Parathyroid adenoma (tissue), 2 donors: ENCODE data around the gene BTG2.
"Not testable (repeated sequence)": the region's sequence is repeated elsewhere in the genome, so short reads cannot be mapped to it uniquely, and the experiment has no call there.

ENCODE experiments used
- H2AFZ ChIP-seq: fragments of 300-600 bp; sonication (generic); one replicate; pipeline ENCODE4 v1.7.0; 2017; ENCODE audit warnings: antibody characterized with exemption, mild to moderate bottlenecking
- H3K27ac ChIP-seq: fragments of 300-600 bp; sonication (generic); one replicate; pipeline ENCODE4 v1.7.0; 2017
- H3K27me3 ChIP-seq: fragments of 300-600 bp; sonication (generic); one replicate; pipeline ENCODE4 v1.7.0; 2017; ENCODE audit warnings: low read length; ENCODE audit not compliant: control insufficient read depth, insufficient read depth
- H3K36me3 ChIP-seq: fragments of 300-600 bp; sonication (generic); one replicate; pipeline ENCODE4 v1.7.0; 2017; ENCODE audit warnings: low read length; ENCODE audit not compliant: control insufficient read depth, insufficient read depth
- H3K4me1 ChIP-seq: fragments of 300-600 bp; sonication (generic); one replicate; pipeline ENCODE4 v1.7.0; 2017; ENCODE audit warnings: control low read depth
- H3K4me2 ChIP-seq: fragments of 300-600 bp; sonication (generic); one replicate; pipeline ENCODE4 v1.7.0; 2017; ENCODE audit warnings: low read length
- H3K4me3 ChIP-seq: fragments of 300-600 bp; sonication (generic); one replicate; pipeline ENCODE4 v1.7.0; 2017; ENCODE audit warnings: low read depth, low read length
- H3K79me2 ChIP-seq: fragments of 300-600 bp; sonication (generic); one replicate; pipeline ENCODE4 v1.7.0; 2017; ENCODE audit warnings: control low read depth
- H3K9ac ChIP-seq: fragments of 300-600 bp; sonication (generic); one replicate; pipeline ENCODE4 v1.7.0; 2017; ENCODE audit warnings: mild to moderate bottlenecking
- H3K9me3 ChIP-seq: fragments of 300-600 bp; sonication (generic); one replicate; pipeline ENCODE4 v1.7.0; 2017; ENCODE audit warnings: low read length; ENCODE audit not compliant: control insufficient read depth
- CTCF ChIP-seq: fragments of 300-600 bp; sonication (generic); IDR thresholded peaks from one replicate; pipeline ENCODE4 v1.7.0; 2017; ENCODE audit warnings: antibody characterized with exemption, mild to moderate bottlenecking
- donor health status: primary hyperparathyroidism.

Gene BTG2

GRCh38 chr1:203307641-203308126 lies 2.4 kb downstream of the BTG2 start:
- H3K79me2 ChIP-seq: peaks cover 3% of the 10 kb centered on the region
- H3K36me3 ChIP-seq: no peaks in the 10 kb centered on the region
- H3K27ac ChIP-seq: peak overlapping the region; percentile 96
- no peak overlapping the region for H2AFZ ChIP-seq
- no peaks in the 10 kb centered on the region for H3K9me3 ChIP-seq
- H3K4me3 ChIP-seq: no peak overlapping the region
- no peak overlapping the region for H3K9ac ChIP-seq
- H3K4me2 ChIP-seq: peak overlapping the region; percentile 31
- no peak for TF ChIP-seq CTCF
- H3K27me3 ChIP-seq: no peaks in the 10 kb centered on the region
- H3K4me1 ChIP-seq: peaks cover 13% of the 10 kb centered on the region

- Histone ChIP-seq H3K4me1 (peaks cover 13% of the 10 kb centered on the region), H3K4me3 (no peak overlapping the region), H3K79me2 (peaks cover 3% of the 10 kb centered on the region), H3K27ac (no peak overlapping the region), H3K27me3 (no peaks in the 10 kb centered on the region), H3K9me3 (no peaks in the 10 kb centered on the region), H3K36me3 (no peaks in the 10 kb centered on the region), H3K9ac (no peak overlapping the region), H2AFZ (no peak overlapping the region), H3K4me2 (no peak overlapping the region)
- TF ChIP-seq CTCF: no peak
These were observed 3.1 kb downstream of the BTG2 start for GRCh38 chr1:203308328-203308922.

GRCh38 chr1:203308923-203309331 lies 3.6 kb downstream of the BTG2 start:
- Histone ChIP-seq H3K27me3 (no peaks in the 10 kb centered on the region), H3K4me2 (no peak overlapping the region), H3K36me3 (no peaks in the 10 kb centered on the region), H2AFZ (no peak overlapping the region), H3K9me3 (no peaks in the 10 kb centered on the region), H3K27ac (no peak overlapping the region), H3K4me1 (peaks cover 13% of the 10 kb centered on the region), H3K79me2 (peaks cover 3% of the 10 kb centered on the region), H3K4me3 (no peak overlapping the region), H3K9ac (no peak overlapping the region)
- TF ChIP-seq CTCF: no peak

- no peak overlapping the region for H3K4me2 ChIP-seq
- no peak overlapping the region for H3K27ac ChIP-seq
- H3K27me3 ChIP-seq: no peaks in the 10 kb centered on the region
- no peak for TF ChIP-seq CTCF
- no peak overlapping the region for H2AFZ ChIP-seq
- H3K79me2 ChIP-seq: peaks cover 3% of the 10 kb centered on the region
- H3K36me3 ChIP-seq: no peaks in the 10 kb centered on the region
- H3K4me3 ChIP-seq: no peak overlapping the region
- no peak overlapping the region for H3K9ac ChIP-seq
- peaks cover 10% of the 10 kb centered on the region for H3K4me1 ChIP-seq
- no peaks in the 10 kb centered on the region for H3K9me3 ChIP-seq
These were observed 6.3 kb downstream of the BTG2 start for GRCh38 chr1:203311368-203312301.

GRCh38 chr1:203314025-203314759 lies 8.9 kb downstream of the BTG2 start:
- not testable (repeated sequence) for H3K4me2 ChIP-seq, H3K4me3 ChIP-seq, H2AFZ ChIP-seq, H3K79me2 ChIP-seq, H3K9ac ChIP-seq, H3K4me1 ChIP-seq, H3K9me3 ChIP-seq, H3K27me3 ChIP-seq, H3K36me3 ChIP-seq, H3K27ac ChIP-seq
